GM23338 (cell line): ENCODE results near the gene CRACDL. TPM values are rescaled to one million over a fixed set of nuclear protein-coding genes. Genes with fewer than 3 reads are reported as not detected.

Experiments
- ATAC-seq: fragments of 200-7000 bp; cut with Tn5 transposase; 3 replicates; pipeline ENCODE4 v1.9.1; 2020
- DNase-seq: peaks from one replicate; pipeline ENCODE4 v3.0.0-alpha.2; 2015; ENCODE audit warnings: low spot score
- H2AFZ ChIP-seq: fragments of 200-600 bp; sonication (generic); 2 replicates; pipeline ENCODE4 v1.8.0; 2016; ENCODE audit warnings: antibody characterized with exemption, mild to moderate bottlenecking, moderate library complexity
- H3F3A ChIP-seq: fragments of 200-600 bp; sonication (generic); replicated peaks from 2 replicates; pipeline ENCODE4 v1.8.0; 2017; ENCODE audit warnings: antibody characterized with exemption, mixed run types, low read depth
- H3K27ac ChIP-seq: fragments of 200-600 bp; sonication (generic); 2 replicates; pipeline ENCODE4 v1.6.1; 2016; ENCODE audit warnings: low read depth
- H3K27me3 ChIP-seq: fragments of 200-600 bp; sonication (generic); 2 replicates; pipeline ENCODE4 v1.8.0; 2016; ENCODE audit warnings: mild to moderate bottlenecking, mixed run types, moderate library complexity; ENCODE audit not compliant: insufficient read depth
- H3K36me3 ChIP-seq: fragments of 200-600 bp; sonication (generic); 2 replicates; pipeline ENCODE4 v1.8.0; 2016; ENCODE audit warnings: mild to moderate bottlenecking; ENCODE audit not compliant: insufficient read depth
- H3K4me1 ChIP-seq: fragments of 200-600 bp; sonication (generic); 2 replicates; pipeline ENCODE4 v1.8.0; 2016; ENCODE audit warnings: mild to moderate bottlenecking, moderate library complexity; ENCODE audit not compliant: insufficient read depth
- H3K4me2 ChIP-seq: fragments of 200-600 bp; sonication (generic); 2 replicates; pipeline ENCODE4 v1.7.1; 2017; ENCODE audit warnings: mixed run types
- H3K4me3 ChIP-seq: fragments of 200-600 bp; sonication (generic); 2 replicates; pipeline ENCODE4 v1.6.1; 2016; ENCODE audit warnings: mixed run types
- H3K79me2 ChIP-seq: fragments of 200-600 bp; sonication (generic); replicated peaks from 2 replicates; pipeline ENCODE4 v1.8.0; 2017; ENCODE audit warnings: mild to moderate bottlenecking; ENCODE audit not compliant: insufficient read depth
- H3K9me2 ChIP-seq: fragments of 200-600 bp; sonication (generic); 2 replicates; pipeline ENCODE4 v1.8.0; 2017; ENCODE audit not compliant: insufficient read depth
- H4K20me1 ChIP-seq: fragments of 200-600 bp; sonication (generic); replicated peaks from 2 replicates; pipeline ENCODE4 v1.8.0; 2017; ENCODE audit warnings: mild to moderate bottlenecking; ENCODE audit not compliant: insufficient read depth
- H3K27ac Mint-ChIP-seq: 2 replicates; pipeline ENCODE4 v1.8.0; 2020; ENCODE audit warnings: inconsistent platforms, mild to moderate bottlenecking, moderate library complexity, mixed read lengths
- H3K27me3 Mint-ChIP-seq: 3 replicates; pipeline ENCODE4 v1.8.0; 2022; ENCODE audit warnings: low read depth, mild to moderate bottlenecking, moderate library complexity, mixed read lengths, inconsistent platforms; ENCODE audit not compliant: insufficient read depth, poor library complexity
- H3K36me3 Mint-ChIP-seq: 3 replicates; pipeline ENCODE4 v1.8.0; 2021; ENCODE audit warnings: low read depth, mild to moderate bottlenecking, inconsistent platforms, moderate library complexity, mixed read lengths
- H3K4me1 Mint-ChIP-seq: 3 replicates; pipeline ENCODE4 v1.8.0; 2020; ENCODE audit warnings: mild to moderate bottlenecking, inconsistent platforms, mixed read lengths
- H3K4me3 Mint-ChIP-seq: 3 replicates; pipeline ENCODE4 v1.8.0; 2021; ENCODE audit warnings: moderate library complexity, mild to moderate bottlenecking, inconsistent platforms, mixed read lengths
- H3K9me3 Mint-ChIP-seq: 3 replicates; pipeline ENCODE4 v1.8.0; 2020; ENCODE audit warnings: moderate library complexity, mild to moderate bottlenecking, inconsistent platforms, mixed read lengths
- POLR2AphosphoS5 ChIP-seq: IDR thresholded peaks from 2 replicates; pipeline ENCODE4 v1.6.1; 2016; ENCODE audit warnings: antibody characterized with exemption, low read depth
- ZNF114 ChIP-seq: fragments of 250-450 bp; sonication (Bioruptor Pico); IDR thresholded peaks from 2 replicates; pipeline ENCODE4 v1.5.0; 2020; ENCODE audit warnings: mild to moderate bottlenecking, moderate library complexity
- polyA plus RNA-seq: library from polyadenylated mRNA; unstranded; fragments of >200 nt; fragmentation: Nextera tagmentation; extraction: Ambion mirVana; gene quantifications from 2 replicates; pipeline ENCODE4 v1.2.1, GENCODE V29; 2016
- total RNA-seq: library from RNA; depleted of rRNA; stranded (reverse); fragments of >200 nt; shearing (Covaris generic); gene quantifications from 2 replicates; pipeline ENCODE4 v1.2.3, GENCODE V29; 2014
- TF ChIP-seq, protein P1 (sequence below): fragments of 250-450 bp; sonication (Bioruptor Pico); IDR thresholded peaks from 2 replicates; pipeline ENCODE4 v1.5.0; 2020; ENCODE audit warnings: mild to moderate bottlenecking, moderate library complexity
- TF ChIP-seq, protein P2 (sequence below): IDR thresholded peaks from 2 replicates; pipeline ENCODE4 v1.6.1; 2016; ENCODE audit warnings: antibody characterized with exemption

Gene CRACDL
- total and polyA plus RNA-seq, 2 experiments from 2014 or later = 0.14 to 0.16 TPM

DNA sequence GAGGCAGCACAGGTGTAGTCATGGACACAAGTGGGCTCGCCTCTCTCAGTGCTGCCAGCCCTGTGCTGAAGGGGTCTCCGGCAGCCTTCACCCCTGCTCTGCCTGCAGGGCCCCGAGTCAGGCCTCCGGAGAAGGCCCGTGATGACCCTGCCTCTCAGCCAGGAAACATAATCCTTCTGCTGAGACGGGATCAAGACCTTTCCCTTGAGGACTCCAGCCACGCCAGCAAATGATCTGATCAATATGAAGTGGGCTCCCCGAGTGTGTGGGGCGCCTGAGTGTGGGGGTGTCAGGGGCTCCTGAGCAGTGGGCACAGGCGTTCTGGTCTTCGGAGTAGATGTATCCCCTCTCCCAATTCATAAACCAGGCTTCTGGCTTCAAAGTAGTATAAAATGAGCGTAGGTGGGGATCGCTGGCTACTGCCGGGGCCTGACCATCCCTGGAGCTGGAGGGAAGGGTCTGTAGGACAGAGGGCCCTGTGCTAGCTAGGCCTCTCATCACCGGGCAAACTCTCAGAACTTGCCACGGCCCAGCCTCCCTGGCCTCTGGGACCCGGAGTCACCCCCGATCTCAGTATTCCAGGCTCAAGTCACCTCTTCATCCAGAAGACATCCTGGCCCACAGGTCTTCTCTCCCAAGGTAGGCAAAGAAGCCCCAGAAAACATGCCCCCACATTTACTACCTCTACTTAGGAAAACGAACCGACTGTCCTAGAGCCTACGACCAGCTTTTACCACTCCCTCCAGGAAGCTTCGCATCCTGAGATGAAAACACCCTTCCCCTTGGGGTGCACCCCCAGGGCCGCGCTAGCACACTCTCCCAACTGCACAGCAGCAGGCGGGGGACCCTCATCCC, 33.6 kb downstream of the CRACDL start (continued):
- TF ChIP-seq, protein P1, sequence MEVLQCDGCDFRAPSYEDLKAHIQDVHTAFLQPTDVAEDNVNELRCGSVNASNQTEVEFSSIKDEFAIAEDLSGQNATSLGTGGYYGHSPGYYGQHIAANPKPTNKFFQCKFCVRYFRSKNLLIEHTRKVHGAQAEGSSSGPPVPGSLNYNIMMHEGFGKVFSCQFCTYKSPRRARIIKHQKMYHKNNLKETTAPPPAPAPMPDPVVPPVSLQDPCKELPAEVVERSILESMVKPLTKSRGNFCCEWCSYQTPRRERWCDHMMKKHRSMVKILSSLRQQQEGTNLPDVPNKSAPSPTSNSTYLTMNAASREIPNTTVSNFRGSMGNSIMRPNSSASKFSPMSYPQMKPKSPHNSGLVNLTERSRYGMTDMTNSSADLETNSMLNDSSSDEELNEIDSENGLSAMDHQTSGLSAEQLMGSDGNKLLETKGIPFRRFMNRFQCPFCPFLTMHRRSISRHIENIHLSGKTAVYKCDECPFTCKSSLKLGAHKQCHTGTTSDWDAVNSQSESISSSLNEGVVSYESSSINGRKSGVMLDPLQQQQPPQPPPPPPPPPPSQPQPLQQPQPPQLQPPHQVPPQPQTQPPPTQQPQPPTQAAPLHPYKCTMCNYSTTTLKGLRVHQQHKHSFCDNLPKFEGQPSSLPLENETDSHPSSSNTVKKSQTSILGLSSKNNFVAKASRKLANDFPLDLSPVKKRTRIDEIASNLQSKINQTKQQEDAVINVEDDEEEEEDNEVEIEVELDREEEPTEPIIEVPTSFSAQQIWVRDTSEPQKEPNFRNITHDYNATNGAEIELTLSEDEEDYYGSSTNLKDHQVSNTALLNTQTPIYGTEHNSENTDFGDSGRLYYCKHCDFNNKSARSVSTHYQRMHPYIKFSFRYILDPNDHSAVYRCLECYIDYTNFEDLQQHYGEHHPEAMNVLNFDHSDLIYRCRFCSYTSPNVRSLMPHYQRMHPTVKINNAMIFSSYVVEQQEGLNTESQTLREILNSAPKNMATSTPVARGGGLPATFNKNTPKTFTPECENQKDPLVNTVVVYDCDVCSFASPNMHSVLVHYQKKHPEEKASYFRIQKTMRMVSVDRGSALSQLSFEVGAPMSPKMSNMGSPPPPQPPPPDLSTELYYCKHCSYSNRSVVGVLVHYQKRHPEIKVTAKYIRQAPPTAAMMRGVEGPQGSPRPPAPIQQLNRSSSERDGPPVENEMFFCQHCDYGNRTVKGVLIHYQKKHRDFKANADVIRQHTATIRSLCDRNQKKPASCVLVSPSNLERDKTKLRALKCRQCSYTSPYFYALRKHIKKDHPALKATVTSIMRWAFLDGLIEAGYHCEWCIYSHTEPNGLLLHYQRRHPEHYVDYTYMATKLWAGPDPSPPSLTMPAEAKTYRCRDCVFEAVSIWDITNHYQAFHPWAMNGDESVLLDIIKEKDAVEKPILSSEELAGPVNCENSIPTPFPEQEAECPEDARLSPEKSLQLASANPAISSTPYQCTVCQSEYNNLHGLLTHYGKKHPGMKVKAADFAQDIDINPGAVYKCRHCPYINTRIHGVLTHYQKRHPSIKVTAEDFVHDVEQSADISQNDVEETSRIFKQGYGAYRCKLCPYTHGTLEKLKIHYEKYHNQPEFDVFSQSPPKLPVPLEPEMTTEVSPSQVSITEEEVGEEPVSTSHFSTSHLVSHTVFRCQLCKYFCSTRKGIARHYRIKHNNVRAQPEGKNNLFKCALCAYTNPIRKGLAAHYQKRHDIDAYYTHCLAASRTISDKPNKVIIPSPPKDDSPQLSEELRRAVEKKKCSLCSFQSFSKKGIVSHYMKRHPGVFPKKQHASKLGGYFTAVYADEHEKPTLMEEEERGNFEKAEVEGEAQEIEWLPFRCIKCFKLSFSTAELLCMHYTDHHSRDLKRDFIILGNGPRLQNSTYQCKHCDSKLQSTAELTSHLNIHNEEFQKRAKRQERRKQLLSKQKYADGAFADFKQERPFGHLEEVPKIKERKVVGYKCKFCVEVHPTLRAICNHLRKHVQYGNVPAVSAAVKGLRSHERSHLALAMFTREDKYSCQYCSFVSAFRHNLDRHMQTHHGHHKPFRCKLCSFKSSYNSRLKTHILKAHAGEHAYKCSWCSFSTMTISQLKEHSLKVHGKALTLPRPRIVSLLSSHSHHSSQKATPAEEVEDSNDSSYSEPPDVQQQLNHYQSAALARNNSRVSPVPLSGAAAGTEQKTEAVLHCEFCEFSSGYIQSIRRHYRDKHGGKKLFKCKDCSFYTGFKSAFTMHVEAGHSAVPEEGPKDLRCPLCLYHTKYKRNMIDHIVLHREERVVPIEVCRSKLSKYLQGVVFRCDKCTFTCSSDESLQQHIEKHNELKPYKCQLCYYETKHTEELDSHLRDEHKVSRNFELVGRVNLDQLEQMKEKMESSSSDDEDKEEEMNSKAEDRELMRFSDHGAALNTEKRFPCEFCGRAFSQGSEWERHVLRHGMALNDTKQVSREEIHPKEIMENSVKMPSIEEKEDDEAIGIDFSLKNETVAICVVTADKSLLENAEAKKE (CRISPR knock-in tag) = no peak
- TF ChIP-seq, protein P2, sequence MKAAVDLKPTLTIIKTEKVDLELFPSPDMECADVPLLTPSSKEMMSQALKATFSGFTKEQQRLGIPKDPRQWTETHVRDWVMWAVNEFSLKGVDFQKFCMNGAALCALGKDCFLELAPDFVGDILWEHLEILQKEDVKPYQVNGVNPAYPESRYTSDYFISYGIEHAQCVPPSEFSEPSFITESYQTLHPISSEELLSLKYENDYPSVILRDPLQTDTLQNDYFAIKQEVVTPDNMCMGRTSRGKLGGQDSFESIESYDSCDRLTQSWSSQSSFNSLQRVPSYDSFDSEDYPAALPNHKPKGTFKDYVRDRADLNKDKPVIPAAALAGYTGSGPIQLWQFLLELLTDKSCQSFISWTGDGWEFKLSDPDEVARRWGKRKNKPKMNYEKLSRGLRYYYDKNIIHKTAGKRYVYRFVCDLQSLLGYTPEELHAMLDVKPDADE = no peak
- no peak for TF ChIP-seq POLR2AphosphoS5

DNA sequence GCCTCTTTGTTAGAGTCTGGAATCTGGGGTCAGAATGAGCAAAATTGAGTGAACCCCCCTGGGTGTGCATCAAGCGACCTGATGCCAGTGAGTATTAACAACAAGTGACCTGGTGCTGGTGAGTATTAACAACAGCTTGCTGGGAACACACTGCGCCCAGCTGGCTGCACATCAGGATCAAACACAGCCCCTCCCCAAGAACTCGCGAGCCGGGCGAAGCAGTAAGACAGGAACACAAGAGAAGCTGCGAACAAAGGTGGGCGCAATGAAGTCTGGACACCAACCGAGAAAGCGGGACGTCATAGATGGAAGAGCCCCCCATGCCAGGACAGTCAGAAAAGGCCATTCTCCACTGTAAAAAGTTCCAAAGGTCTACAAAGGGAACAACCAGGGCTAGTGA, 34.3 kb downstream of the CRACDL start:
- Histone ChIP-seq H3K27ac (no peak overlapping the region), H3K4me2 (no peak overlapping the region), H3K4me3 (no peak overlapping the region), H2AFZ (peak overlapping the region; percentile 7; the same call in 1 of the 2 replicates), H3K36me3 (no peaks in the 10 kb centered on the region), H3K79me2 (no peaks in the 10 kb centered on the region), H3K27me3 (no peaks in the 10 kb centered on the region), H3F3A (no peaks in the 10 kb centered on the region), H3K4me1 (no peaks in the 10 kb centered on the region), H4K20me1 (no peaks in the 10 kb centered on the region), H3K9me2 (0 out of 2 replicates have a peak, but pooled peaks cover 4% of the 10 kb centered on the region)
- no peak overlapping the region for H3K4me3 Mint-ChIP-seq
- peaks cover 3% of the 10 kb centered on the region; the same call in 2 of the 3 replicates for H3K9me3 Mint-ChIP-seq
- TF ChIP-seq ZNF114 (CRISPR knock-in tag) = no peak
- peaks cover 21% of the 10 kb centered on the region for H3K4me1 Mint-ChIP-seq
- no peaks in the 10 kb centered on the region for H3K36me3 Mint-ChIP-seq
- ATAC-seq = no peak
- no peak for DNase-seq
- peaks cover 6% of the 10 kb centered on the region for H3K27me3 Mint-ChIP-seq
- no peak overlapping the region for H3K27ac Mint-ChIP-seq
